Hindlimb muscle (tissue), 1 donor: Measurements from ENCODE around the gene RPS23. TPM values are rescaled to one million over a fixed set of nuclear protein-coding genes. Genes with fewer than 3 reads are reported as not detected.
"Not testable (repeated sequence)": the region's sequence is repeated elsewhere in the genome, so short reads cannot be mapped to it uniquely, and the experiment has no call there.

ENCODE experiments used
- DNase-seq: peaks from one replicate; pipeline ENCODE4 v3.0.0-alpha.2; 2013
- polyA plus RNA-seq: library from polyadenylated mRNA; unstranded; fragments of 120-200 nt; gene quantifications from one replicate; pipeline ENCODE4 v1.2.1, GENCODE V29; 2013; ENCODE audit not compliant: insufficient read length

The RPS23 gene
- polyA plus RNA-seq, 1 donor, result 3,062 TPM

DNA sequence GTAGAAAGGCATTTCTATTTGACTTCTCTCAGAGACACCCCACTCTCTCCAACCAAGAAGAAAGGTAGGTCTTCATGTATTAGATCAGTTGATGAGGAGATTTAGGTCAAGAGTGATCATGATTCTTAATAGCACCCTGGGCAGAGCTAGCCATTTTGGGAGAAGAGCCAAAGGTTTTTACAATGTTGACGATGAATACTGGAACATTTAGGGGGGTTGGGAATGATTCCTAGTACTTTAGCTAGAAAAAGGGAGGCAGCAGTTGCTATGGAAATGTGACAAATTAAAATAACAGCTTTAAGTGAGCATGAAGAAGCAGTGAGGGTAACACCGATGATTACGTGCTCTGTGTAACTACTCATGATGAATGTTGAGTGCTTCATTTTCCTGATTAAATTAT lies 9.5 kb upstream of the RPS23 start:
- no peak for DNase-seq

DNA sequence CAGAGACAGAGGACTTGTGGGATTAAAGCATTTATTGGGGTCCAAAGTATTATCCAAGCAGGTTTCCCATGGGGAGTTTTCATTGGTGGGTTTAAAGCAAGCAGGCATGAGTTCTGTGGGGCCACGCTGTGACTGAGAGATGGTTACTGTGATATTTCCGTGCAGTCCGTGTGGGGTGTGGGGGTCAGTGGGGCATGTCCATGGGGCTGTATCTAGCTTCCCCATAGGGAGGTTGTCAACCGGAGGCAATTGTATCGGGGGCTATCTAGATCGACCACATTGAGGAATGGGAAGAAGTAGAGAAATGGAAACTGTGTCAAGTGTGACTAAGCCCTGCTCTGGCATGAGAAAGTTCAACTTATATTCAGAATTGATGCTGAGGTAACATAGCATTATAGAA lies 7.1 kb upstream of the RPS23 start:
- DNase-seq, result no peak

DNA sequence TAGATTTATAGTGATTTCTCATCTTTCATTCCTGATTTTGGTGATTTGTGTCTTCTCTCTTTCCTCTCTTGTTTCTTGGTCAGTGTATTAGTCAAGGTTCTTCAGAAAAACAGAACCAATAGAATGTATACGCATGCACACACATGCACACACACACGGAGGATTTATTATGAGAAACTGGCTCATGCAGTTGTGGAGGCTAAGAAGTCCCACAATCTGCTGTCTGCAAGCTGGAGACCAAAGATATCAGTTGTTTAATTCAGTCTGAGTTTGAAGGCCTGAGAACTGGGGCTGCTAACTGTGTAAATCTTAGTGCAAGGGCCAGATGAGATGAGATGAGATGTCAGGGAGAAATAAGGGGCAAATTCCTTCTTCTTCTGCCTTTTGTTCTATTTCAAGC lies 5.7 kb upstream of the RPS23 start:
- no peak for DNase-seq

DNA sequence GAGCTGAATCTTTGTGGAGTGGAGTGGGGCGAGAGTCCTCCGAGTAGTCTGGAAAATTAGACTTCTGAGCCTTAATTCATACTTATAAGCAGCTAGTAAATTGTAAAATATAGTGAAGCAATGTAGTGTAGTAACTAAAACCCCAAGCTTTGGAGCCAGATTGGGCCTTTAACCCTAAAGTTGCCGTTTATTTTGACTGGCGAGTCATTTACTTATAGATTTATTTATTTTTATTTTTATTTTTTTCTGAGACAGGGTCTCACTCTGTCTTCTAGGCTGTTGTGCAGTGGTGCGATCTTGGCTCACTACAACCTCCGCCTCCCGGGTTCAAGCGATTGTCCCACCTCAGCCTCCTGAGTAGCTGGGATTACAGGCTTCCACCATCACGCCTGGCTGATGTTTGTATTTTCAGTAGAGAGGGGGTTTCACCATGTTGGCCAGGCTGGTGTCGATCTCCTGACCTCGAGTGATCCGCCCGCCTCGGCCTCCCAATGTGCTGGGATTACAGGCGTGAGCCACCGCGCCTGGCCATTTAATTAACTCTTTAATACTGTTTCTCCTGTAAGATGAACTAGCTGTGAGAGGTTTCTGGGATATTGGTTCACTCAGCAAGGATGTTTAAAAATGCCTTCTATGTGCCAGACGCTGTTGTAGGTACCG lies 687 bp upstream of the RPS23 start:
- no peak for DNase-seq

DNA sequence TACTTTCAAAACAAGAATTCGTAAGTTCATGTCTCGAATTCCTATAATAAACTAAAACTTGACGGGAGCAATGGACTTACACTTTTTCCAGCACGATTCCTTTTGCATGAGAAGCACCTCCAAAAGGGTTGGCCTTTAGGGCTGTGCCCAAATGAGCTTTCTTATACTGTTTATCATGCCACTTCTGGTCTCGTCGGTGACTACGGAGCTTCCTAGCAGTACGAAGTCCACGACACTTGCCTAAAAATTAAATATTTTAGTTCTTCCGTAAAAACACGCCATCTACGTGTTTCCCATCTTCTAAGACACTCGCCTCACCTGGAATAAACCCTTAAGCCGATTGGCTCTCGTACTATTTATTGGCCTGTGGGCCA lies 554 bp downstream of the RPS23 start:
- no peak for DNase-seq

DNA sequence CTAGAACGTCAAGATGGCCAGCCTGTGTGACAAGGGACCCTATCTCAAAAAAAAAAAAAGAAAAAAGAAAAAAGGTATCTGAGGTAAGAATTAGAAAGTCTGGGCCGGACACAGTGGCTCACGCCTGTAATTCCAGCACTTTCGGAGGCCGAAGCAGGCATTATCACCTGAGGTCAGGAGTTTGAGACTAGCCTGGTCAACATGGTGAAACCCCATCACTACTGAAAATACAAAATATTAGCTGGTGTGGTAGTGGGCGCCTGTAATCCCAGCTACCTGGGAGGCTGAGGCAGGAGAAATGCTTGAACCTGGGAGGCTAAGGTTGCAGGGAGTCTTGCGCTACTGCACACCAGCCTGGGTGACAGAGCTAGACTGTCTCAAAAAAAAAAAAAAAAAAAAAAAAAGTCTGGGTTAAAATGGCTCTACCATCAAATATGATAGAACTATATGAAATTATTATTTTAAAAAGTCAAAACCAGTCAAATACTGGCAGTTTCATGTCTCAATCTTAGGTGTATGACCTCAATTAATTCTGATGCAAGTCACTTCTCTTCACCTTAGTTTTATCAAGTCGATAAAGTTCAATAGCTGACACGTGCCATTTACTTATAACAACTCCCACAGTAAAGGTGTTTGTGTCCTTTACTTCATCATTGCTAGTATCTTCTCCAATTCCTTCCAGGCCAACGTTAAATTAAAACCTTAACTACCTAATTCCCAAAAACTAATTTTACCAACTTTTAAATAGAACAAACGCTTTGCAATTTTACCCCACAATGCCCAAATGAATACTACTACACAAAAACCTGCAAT lies 1.1 kb downstream of the RPS23 start:
- DNase-seq, result no peak

GRCh38 chr5:82275216-82275664 lies 2.9 kb downstream of the RPS23 start:
- DNase-seq, result no peak

- DNase-seq, result no peak
Measured at GRCh38 chr5:82274343-82275211, 3.6 kb downstream of the RPS23 start.

GRCh38 chr5:82273426-82273825 lies 4.7 kb downstream of the RPS23 start:
- DNase-seq, result not testable (repeated sequence)

- DNase-seq, result not testable (repeated sequence)
Measured at GRCh38 chr5:82272571-82273356, 5.4 kb downstream of the RPS23 start.

- DNase-seq, result not testable (repeated sequence)
Measured at GRCh38 chr5:82269363-82269762, 8.8 kb downstream of the RPS23 start.

DNA sequence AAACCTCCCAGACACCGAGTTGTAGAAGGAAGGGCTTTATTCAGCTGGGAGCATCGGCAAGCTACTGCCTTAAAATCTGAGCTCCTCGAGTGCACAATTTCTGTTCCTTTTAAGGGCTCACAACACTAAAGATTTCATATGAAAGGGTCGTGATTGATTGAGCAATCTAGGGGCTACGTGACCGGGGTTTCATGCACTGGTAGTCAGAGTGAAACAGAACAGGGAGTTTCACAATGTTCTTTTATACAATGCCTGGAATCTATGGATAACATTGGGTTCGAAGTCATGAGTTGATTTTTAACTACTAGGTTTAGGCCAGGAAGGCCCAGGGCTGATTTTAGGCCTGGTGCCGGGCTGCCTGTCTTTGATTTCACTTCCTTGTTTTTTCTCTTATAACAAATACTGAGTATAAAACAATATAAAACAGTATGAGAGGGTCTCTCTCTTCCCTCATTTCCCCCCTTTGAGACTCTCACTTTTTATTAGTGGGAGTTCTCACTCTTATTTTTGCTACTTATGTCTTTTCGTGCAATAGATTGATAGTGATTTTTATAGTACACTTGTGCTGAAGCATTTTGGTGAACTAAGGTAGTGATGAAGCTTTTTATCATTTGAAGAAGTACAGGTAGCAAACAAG lies 10.7 kb downstream of the RPS23 start:
- not testable (repeated sequence) for DNase-seq

DNA sequence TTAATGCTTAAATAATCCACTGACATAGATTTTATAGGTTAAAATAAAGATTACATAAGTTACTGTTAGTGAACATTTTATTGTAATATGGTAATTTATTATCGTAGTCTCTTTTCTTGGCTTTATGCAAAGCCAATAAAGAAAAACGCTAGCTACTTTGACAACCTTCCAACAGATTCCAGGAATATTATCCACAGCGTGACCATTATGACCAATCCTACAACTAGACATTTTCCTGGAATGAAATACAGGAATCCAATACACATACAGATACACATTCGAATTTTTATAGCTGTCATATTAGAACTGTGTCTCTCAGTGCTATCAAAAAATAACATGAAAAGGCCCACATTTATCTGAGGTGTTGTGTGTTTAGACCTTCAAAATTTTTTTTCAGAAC lies 13.1 kb downstream of the RPS23 start:
- DNase-seq, result peak; percentile 40

GRCh38 chr5:82259172-82259800 lies 18.9 kb downstream of the RPS23 start:
- peak; percentile 28 for DNase-seq

DNA sequence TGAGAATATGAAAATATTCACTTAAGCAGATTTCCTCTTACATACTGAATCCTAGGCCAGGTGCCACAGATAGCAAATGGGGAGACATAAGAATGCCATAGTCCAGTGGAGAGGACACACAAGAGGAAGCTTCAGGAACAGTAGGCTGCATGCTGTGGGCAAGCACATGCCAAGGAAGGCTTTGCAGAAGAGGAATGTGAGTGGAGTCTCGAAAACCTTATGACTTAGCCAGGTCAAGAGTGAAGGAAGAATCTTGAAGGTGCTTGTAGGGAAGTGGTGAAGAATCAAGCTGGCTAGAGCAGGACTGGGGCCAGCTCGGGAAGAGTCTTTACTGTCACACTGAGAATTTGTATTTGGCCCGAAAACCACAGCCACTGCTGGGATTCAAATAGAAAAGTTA lies 20.4 kb downstream of the RPS23 start:
- no peak for DNase-seq

GRCh38 chr5:82257247-82257646 lies 20.9 kb downstream of the RPS23 start:
- no peak for DNase-seq

- DNase-seq, result no peak
Measured at GRCh38 chr5:82255844-82256243, 22.3 kb downstream of the RPS23 start.

- DNase-seq, result no peak
Measured at GRCh38 chr5:82252744-82253143, 25.4 kb downstream of the RPS23 start.

- no peak for DNase-seq
Measured at GRCh38 chr5:82246960-82247574, 31.1 kb downstream of the RPS23 start.

DNA sequence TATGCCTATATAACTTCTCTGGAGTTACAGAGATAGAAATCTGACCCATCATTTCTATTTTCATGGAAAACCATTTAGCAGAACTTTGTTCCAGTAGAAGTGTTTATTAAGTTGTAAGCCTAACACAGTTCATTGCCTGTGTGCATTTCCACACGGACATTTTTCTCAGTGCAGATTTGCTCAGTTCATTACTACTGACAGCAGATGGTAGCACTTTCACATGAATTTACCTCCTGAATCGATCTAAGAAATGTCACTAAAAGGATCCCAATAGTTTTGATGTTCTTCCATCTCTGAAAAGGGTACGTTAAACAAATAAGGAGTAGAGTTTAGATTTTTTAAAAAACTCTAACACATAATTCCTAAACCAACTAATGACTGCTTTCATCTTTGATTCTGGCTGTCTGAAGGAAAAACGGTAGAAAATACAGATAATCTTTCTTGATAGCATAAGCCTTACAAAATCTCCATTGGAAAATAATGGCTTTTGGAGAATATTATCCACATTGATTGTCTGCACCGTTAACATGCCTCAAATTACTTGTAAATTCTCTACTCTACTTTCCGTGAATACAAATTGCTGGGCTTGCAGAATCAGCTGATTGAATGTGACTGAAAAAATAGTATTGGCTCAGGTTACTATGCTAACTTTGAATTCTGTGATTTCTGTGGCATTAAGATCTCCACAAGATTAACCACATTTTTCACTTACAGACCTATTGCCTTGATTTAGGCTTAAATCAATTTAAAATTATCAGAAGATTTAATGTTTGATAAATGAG lies 33.1 kb downstream of the RPS23 start:
- no peak for DNase-seq
